Measurements from ENCODE around the gene PHF21A. TPM values are rescaled to one million over a fixed set of nuclear protein-coding genes. Genes with fewer than 3 reads are reported as not detected.

Gene PHF21A
- total RNA-seq, 6 experiments from 2014 or later: 9.2 to 17.1 (median 10.4) TPM

DNA sequence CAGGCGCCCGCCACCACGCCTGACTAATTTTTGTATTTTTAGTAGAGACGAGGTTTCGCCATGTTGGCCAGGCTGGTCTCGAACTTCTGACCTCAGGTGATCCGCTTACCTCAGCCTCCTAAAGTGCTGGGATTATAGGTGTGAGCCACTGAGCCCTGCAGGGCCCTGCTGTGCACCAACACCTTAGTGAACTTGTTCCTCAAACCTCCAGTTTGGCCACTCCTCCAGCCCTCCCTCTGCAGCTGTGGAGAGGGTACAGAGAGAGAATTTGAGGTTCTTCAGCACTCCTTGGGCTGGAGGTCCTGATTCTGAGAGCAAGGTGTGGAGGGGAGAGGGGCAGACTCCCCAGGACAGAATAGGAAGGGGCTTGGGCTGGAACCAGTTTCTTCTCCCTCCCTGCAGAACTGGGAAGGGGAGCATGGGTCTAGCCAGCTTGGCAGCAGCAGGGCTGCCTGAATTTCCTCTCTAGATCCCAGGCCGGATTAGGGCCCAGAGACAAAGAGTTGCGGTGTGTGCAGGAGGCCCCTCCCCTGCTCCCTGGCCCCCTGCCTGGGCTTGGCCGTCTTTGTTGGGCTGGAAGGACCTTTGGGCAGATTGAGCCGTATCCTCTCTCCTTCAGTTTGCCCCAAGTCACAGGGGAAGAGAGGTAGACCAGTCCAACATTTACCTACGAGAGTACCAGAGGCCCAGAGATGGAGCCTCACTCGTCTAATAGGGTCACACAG lies 201.3 kb downstream of the PHF21A start:
- no peak overlapping the region for H3K27ac ChIP-seq
- H3K4me3 ChIP-seq: no peak overlapping the region
- WGBS (ENCODE audit: insufficient coverage, low coverage, low lambda C conversion rate, missing lambda C conversion rate): 98% methylated on average over 7 of the region's 13 CpGs
- H3K9me3 ChIP-seq: no peaks in the 10 kb centered on the region
- H3K4me1 ChIP-seq: peaks cover 0 to 26% (median 6%) of the 10 kb centered on the region in 4 donors
- H3K36me3 ChIP-seq: peaks cover 0 to 6% (median 0%) of the 10 kb centered on the region in 4 donors
- intact Hi-C loops (cut with DNase I): no loop called here
- no peaks in the 10 kb centered on the region for H3K27me3 ChIP-seq
- ATAC-seq (no peak), DNase-seq (peak in 2 of 3 donors; percentile 9 to 25)
- TF ChIP-seq POLR2A (IDR thresholded peaks at IDR 0.05) (no peak), CTCF (IDR thresholded peaks at IDR 0.05) (no peak)

- Histone ChIP-seq H3K27ac (peak overlapping the region in 1 of 3 donors; percentile 79), H3K4me1 (peaks cover 0 to 35% (median 8%) of the 10 kb centered on the region in 4 donors), H3K9me3 (no peaks in the 10 kb centered on the region), H3K36me3 (peaks cover 0 to 15% (median 2%) of the 10 kb centered on the region in 4 donors), H3K4me3 (peak overlapping the region; percentile 88 to 91 (median 90)), H3K27me3 (no peaks in the 10 kb centered on the region)
- DNase-seq (peak in 2 of 3 donors; percentile 14 to 37), ATAC-seq (no peak)
- TF ChIP-seq CTCF (IDR thresholded peaks at IDR 0.05) (no peak), POLR2A (IDR thresholded peaks at IDR 0.05) (no peak)
- intact Hi-C loops (cut with DNase I): no loop called here
- WGBS (ENCODE audit: insufficient coverage, low coverage, low lambda C conversion rate, missing lambda C conversion rate): 53% methylated on average over 6 of the region's 7 CpGs
Measured at GRCh38 chr11:45918962-45919675, 202.1 kb downstream of the PHF21A start.

DNA sequence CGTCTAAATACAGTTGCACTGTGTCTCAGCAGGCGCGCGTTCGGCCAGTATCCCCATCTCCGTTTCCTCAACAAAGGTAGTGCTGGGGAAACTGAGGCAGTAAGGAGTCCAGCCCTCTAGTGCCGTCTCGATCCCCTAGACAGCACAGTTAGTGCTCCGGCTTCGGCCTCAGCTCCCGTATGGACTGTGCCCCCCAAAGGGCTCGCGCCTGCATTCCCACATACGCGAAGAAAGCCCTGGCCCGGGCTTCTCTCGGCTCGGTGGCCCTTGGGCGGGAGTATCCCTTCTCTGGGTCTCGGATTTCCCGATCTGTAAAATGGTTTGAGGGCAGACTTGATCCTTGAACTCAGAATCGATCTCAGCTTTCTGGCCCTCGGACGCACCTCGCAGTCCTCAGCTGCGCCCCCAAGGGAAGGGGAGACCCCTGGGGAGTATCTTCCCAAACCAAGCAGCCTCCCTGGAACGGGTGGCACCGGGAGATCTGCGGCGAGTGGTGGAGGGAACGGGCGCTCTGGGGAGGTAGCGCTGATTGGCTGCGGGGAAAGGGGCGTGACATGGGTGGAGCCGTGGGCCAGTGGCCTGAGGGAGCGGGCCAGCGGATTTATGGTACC lies 202.8 kb downstream of the PHF21A start:
- Histone ChIP-seq H3K27ac (peak overlapping the region; percentile 74 to 79 (median 75)), H3K4me1 (peaks cover 0 to 40% (median 11%) of the 10 kb centered on the region in 4 donors), H3K4me3 (peak overlapping the region; percentile 88 to 91 (median 90)), H3K9me3 (no peaks in the 10 kb centered on the region), H3K27me3 (no peaks in the 10 kb centered on the region), H3K36me3 (peaks cover 0 to 22% (median 2%) of the 10 kb centered on the region in 4 donors)
- TF ChIP-seq POLR2A (IDR thresholded peaks at IDR 0.05): no peak
- TF ChIP-seq CTCF (IDR thresholded peaks at IDR 0.05): no peak
- ATAC-seq: peak; percentile 72 to 75 (median 74)
- 0% methylated on average over 19 of the region's 38 CpGs for WGBS (ENCODE audit: insufficient coverage, low coverage, low lambda C conversion rate, missing lambda C conversion rate)
- intact Hi-C loops (cut with DNase I): no loop called here
- peak; percentile 89 to 93 (median 93) for DNase-seq

DNA sequence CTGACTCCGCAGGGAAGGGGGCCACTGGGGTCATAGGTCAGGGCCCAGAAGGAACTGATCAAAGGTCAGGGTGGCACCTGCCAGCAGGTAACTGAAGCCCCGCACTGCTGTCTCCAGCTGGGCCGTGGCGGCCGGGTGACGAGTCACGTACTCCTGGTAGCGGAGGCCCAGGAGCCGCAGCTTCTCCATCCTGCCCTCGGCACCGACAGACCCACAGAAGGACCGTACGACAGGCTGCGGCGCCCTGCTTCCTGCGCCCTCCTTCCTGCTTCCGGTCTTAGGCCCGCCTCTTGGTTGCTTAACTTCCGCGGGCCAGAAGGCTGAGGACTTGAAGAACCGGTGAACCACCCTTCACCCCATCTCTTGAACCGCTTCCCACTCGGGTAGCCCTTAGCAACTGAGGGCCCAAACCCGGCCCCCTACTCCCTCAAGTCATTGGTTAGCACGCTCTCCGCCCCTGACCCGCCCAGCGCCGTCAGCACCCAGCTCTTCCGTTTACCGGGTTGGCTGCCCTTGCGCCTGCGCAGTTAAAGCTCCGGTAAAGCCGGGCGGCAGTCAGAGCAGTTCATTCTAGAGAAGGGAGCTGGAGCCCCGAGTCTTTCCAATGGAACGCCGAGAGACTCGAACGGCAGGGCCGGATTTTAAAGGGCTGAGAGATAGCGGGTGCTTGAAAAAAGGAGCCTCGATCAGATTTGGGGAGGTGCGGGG lies 203.5 kb downstream of the PHF21A start, which contains the start of gene PEX16:
PEX16 (minus strand) TSS at position 255 of the 708 bp plus-strand sequence; CDS start at position 189, 66 bp downstream.
- Histone ChIP-seq H3K9me3 (no peaks in the 10 kb centered on the region), H3K36me3 (peaks cover 0 to 26% (median 2%) of the 10 kb centered on the region in 4 donors), H3K4me3 (peak within 1 kb of the TSS; percentile 88 to 91 (median 90)), H3K27me3 (no peaks in the 10 kb centered on the region), H3K27ac (peak within 1 kb of the TSS; percentile 74 to 79 (median 75)), H3K4me1 (peaks cover 0 to 43% (median 14%) of the 10 kb centered on the region in 4 donors)
- peak; percentile 98 to 99 (median 99) for DNase-seq
- WGBS (ENCODE audit: insufficient coverage, low coverage, low lambda C conversion rate, missing lambda C conversion rate): 0% methylated on average over 33 of the region's 45 CpGs
- intact Hi-C loops (cut with DNase I): no loop called here
- no peak for TF ChIP-seq CTCF (IDR thresholded peaks at IDR 0.05)
- peak; percentile 68 for TF ChIP-seq POLR2A (IDR thresholded peaks at IDR 0.05)
- ATAC-seq: peak; percentile 82 to 90 (median 85)

All from right lobe of liver (tissue), 6 donors.